GM18867 (cell line): ENCODE measurements around the gene CCDC138.

Experiments used
- ATAC-seq: cut with Tn5 transposase; IDR thresholded peaks from one replicate; pipeline ENCODE4 v1.9.1; 2021; ENCODE audit warnings: mild to moderate bottlenecking, moderate library complexity; ENCODE audit not compliant: unreplicated experiment

CCDC138 gene

DNA sequence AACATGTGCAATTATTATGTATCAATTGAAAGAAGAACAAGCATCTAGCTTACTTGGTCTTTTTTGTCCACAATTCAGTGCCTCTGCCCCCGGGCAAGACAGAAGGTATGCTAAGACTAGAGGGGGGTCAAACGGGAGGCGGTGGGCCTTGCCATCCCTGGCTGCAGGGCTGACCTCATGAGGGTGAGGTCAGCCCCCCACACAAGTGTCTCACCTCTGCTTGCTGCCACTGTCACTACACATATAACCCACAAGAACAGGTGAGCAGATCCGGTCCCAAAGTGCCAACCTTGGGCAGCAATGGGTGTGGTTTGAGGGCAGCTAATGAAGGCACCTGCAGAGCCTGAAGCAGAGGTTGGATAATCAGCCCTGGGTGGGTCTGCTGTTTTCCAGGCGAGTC, 131.0 kb downstream of the CCDC138 start:
- no peak for ATAC-seq

DNA sequence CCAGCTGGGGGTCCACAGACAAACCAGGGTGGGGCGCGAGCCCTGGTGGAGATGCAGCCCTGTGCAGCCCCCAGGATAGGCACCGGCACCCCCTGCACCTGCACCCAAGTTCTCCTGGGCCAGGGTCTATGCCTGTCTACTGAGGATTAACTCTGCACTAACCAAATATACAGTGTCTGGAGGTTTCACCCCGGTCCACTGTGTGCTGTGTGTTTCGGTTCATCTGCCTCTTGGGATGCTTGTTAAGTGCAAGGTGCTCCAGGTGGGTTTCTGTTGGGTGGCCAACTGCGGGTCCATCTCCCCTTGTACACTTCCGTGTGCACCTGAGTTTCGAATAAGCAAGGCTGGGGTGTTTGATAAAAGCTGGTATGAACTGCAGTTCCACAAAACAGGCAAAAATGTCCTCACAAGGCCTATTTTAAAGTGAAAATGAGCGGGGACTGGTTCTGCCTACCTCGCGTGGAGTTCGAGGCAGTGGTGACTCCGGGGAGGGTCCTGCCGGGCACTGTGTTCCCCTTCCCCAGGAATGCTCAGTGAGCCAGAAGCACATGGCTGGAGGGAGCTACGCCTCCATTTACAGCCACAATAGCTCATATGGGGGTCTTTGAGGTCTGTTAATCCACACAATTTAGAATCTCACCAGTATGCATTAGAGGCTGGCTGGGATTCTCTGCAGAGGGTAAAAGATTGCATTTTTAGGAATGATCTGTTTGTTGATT, 131.7 kb downstream of the CCDC138 start:
- ATAC-seq: no peak

- ATAC-seq: no peak
These were observed 132.4 kb downstream of the CCDC138 start for GRCh38 chr2:108918941-108919341.

GRCh38 chr2:108919571-108920373, 133.2 kb downstream of the CCDC138 start:
- no peak for ATAC-seq

DNA sequence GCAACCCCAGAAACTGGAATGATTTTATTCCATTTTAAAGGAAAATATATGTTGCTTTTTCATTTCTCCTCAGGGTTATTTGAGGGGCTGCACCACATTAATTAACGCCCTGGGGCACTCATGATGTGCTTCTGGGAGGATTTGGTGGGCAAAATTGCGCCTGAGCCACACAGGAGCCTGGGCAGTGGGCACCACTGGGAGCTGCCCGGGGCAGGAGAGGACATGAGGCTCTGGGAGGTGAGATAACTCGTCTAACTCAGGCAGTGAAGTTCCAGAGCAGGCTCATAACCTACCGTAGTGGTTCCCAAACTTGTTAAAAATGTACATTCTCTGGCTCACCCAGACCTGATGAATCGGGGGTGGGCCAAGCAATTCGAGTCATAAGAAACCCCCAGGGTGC, 134.1 kb downstream of the CCDC138 start:
- ATAC-seq: no peak

DNA sequence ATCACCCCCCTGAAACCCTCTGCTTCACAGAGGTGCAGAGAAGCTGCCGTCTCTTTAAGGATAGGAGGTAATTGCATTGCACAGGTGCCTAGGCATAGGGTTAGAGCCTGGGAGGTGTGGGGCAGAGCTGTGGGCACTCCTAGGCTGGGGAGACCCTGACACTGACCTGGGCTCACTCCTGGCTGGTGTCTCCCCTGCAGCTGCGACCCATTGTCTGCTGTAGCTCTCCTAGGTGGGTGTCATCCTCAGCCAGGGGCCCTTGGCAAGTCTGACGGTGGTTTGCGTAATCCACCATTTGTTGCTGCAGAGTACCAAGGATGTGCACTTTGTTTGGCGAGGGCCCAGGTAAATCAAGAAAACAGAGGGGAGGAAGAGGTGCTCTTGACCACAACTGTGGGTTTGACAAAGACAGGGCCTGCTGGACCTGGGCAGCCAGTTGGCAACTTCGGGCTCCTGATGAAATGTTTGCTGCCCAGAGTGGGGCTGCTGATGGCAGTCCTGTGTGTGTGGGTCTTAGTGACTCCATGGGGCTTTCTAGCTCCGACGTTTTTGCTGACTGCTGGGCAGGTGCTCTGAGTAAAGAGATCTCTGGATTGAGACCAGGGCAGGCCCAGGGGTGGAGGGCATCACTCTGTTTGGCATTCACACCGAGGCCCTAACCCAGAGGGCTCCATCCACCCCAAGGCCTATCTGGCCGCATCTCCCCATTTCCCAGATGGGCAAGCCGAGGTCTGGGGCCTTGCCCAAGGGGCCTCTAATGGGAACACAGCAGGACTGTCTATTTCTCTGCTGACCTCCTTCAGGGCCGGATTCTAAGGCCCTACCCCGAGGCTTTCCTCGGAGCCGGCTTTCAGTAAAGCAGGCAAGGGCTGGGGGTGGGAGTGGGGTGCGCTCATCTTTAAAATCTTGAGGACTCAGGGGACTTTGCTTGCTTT, 134.8 kb downstream of the CCDC138 start:
- no peak for ATAC-seq

DNA sequence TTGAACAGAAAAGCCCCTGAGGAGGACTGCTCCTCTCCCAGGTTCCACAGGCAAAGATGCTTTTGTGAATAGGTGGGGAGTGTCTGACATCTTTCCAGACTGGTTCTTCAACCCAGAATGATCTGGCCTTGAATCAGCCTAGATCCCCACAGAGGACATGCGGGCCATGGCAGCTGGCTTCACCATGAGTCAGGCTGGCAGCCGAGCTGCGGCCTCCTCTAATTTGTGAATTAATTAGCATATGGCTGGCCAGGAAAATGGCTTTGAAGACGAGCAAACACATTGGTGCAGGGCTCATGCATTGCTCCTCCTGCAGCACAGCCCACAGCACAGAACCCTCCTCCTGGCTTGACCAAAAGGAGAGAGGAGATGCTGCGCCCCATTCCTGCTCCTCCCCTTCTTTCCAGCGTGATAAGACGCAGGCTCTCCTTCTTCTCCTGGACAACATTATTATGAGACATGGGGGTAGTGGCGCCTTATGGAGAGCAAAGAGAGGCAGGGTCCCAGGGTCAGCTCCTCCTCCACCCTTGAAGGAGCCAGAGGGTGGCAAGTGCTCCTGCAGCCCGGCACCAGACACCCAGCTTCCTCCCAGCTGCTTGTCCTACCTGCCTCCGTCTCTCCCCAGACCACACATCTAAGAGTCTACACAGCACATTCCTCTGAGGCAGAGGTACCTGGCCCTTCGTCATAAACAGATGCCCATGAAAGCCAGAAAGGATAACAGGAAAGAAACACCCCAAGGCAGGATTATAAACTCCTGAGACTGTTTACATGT, 135.8 kb downstream of the CCDC138 start:
- ATAC-seq: no peak

- ATAC-seq: no peak
These were observed 136.6 kb downstream of the CCDC138 start for GRCh38 chr2:108923019-108923700.

- no peak for ATAC-seq
These were observed 137.4 kb downstream of the CCDC138 start for GRCh38 chr2:108923736-108924579.

DNA sequence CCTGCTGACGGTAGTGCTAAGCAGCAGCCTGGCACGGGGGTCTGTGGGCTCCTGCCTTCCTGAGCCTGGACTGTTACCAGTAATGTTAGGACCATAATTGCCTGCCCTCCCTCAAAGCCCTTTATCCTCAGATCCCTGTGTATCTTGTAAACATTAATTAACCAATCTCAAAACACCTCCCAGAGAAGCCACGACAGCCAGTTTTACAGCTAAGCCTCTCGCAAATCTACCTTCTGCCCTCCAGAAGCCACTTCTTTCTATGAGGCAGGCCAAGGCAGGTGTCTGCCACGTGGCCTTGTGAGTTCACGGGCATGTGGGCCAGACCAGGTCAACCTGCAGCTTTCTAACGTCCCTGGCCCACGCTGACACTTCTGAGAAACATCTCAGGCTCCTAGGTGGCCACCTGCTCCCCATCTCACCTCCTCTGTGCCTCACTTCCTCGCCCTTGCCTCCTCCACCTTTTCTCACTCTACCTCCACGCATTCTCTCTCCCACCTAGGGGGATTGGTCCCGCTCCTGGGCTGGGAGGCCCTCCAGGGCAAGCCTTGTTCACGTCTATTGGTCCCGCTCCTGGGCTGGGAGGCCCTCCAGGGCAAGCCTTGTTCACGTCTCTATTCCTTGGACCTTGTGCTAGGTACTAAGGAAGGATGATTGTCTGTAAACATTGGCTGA, 138.1 kb downstream of the CCDC138 start:
- ATAC-seq: no peak

DNA sequence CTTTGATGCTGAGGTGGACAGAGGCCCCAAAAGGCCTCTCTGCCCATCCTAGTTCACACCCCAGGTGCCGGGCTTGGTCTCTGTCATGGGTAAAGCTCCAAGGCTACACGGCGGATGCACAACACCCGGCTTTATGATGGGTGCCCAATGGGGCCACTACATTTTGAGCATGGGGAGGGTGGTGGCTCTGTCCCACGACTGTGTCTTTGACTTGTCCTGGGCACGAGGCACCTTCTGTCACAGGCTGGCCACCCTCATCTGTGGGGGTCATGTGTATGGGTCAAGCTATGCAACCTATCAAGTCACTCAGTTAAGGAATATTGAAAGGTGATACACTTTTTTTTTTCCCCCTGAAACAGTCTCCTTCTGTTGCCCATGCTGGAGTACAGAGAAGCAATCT, 138.7 kb downstream of the CCDC138 start:
- no peak for ATAC-seq

GRCh38 chr2:108925735-108926134, 139.2 kb downstream of the CCDC138 start:
- no peak for ATAC-seq
